GM18499 (cell line): ENCODE results near the gene ZNF678.
"Not testable (repeated sequence)": the region's sequence is repeated elsewhere in the genome, so short reads cannot be mapped to it uniquely, and the experiment has no call there.

Experiments used
- ATAC-seq: cut with Tn5 transposase; IDR thresholded peaks from one replicate; pipeline ENCODE4 v1.9.1; 2021; ENCODE audit warnings: moderate number of reproducible peaks; ENCODE audit not compliant: insufficient read depth, unreplicated experiment

The ZNF678 gene

GRCh38 chr1:227548448-227548847 lies 14.9 kb upstream of the ZNF678 start:
- ATAC-seq: no peak

- ATAC-seq: no peak
These were observed 13.5 kb upstream of the ZNF678 start for GRCh38 chr1:227549892-227550291.

- not testable (repeated sequence) for ATAC-seq
These were observed 11.5 kb upstream of the ZNF678 start for GRCh38 chr1:227551881-227552280.

GRCh38 chr1:227556288-227556687 lies 7.1 kb upstream of the ZNF678 start:
- ATAC-seq: no peak

GRCh38 chr1:227557962-227558725 lies 5.2 kb upstream of the ZNF678 start:
- no peak for ATAC-seq

GRCh38 chr1:227558732-227559262 lies 4.6 kb upstream of the ZNF678 start:
- ATAC-seq: no peak

GRCh38 chr1:227559499-227559898 lies 3.9 kb upstream of the ZNF678 start:
- no peak for ATAC-seq

GRCh38 chr1:227559926-227560325 lies 3.4 kb upstream of the ZNF678 start:
- no peak for ATAC-seq

- no peak for ATAC-seq
These were observed 2.8 kb upstream of the ZNF678 start for GRCh38 chr1:227560393-227561173.

GRCh38 chr1:227561241-227561907 lies 2.0 kb upstream of the ZNF678 start:
- ATAC-seq: no peak

- no peak for ATAC-seq
These were observed 1.3 kb upstream of the ZNF678 start for GRCh38 chr1:227562037-227562436.

GRCh38 chr1:227562933-227563323 lies 428 bp upstream of the ZNF678 start:
- ATAC-seq: no peak

- ATAC-seq: no peak
These were observed 3.9 kb downstream of the ZNF678 start for GRCh38 chr1:227567256-227567655.

- no peak for ATAC-seq
These were observed 5.2 kb downstream of the ZNF678 start for GRCh38 chr1:227568593-227568992.

- ATAC-seq: no peak
These were observed 9.4 kb downstream of the ZNF678 start for GRCh38 chr1:227572752-227573151.

GRCh38 chr1:227574926-227575325 lies 11.6 kb downstream of the ZNF678 start:
- no peak for ATAC-seq

GRCh38 chr1:227576189-227576588 lies 12.8 kb downstream of the ZNF678 start:
- ATAC-seq: no peak

GRCh38 chr1:227577500-227577899 lies 14.1 kb downstream of the ZNF678 start:
- no peak for ATAC-seq

- no peak for ATAC-seq
These were observed 20.0 kb downstream of the ZNF678 start for GRCh38 chr1:227583354-227583753.

- no peak for ATAC-seq
These were observed 23.4 kb downstream of the ZNF678 start for GRCh38 chr1:227586733-227587132.

GRCh38 chr1:227587968-227588367 lies 24.6 kb downstream of the ZNF678 start:
- no peak for ATAC-seq
